GM12892 (cell line): ENCODE data around the gene LRRC39.

Experiments
- DNase-seq: peaks from one replicate; pipeline ENCODE4 v3.0.0; 2011; ENCODE audit not compliant: insufficient read length
- FAIRE-seq: peaks from 2 replicates; lab custom pipeline; 2011; peaks lifted over from hg19 to GRCh38; lab: Jason Lieb, UNC
- POLR2A ChIP-seq: IDR thresholded peaks from 2 replicates; pipeline ENCODE4 v1.6.1; 2011; ENCODE audit warnings: low read depth, low read length, control low read depth
- POLR2AphosphoS5 ChIP-seq: IDR thresholded peaks from 2 replicates; pipeline ENCODE4 v1.6.1; 2011; ENCODE audit warnings: low read depth, low read length, control low read depth
- TAF1 ChIP-seq: IDR thresholded peaks from 2 replicates; pipeline ENCODE4 v1.6.1; 2011; ENCODE audit warnings: low read depth, mild to moderate bottlenecking, control low read depth, low read length, borderline replicate concordance

The LRRC39 gene

GRCh38 chr1:100101564-100101963, 76.5 kb downstream of the LRRC39 start:
- FAIRE-seq: no peak
- DNase-seq: no peak
- no peak for TF ChIP-seq POLR2AphosphoS5
- TF ChIP-seq POLR2A: no peak
- no peak for TF ChIP-seq TAF1

GRCh38 chr1:100100202-100100601, 77.9 kb downstream of the LRRC39 start:
- TF ChIP-seq POLR2AphosphoS5: no peak
- no peak for TF ChIP-seq POLR2A
- TF ChIP-seq TAF1: no peak
- no peak for FAIRE-seq
- no peak for DNase-seq
